GM21423 (cell line): ENCODE measurements around the gene FAM78B.

ENCODE experiments used
- ATAC-seq: cut with Tn5 transposase; IDR thresholded peaks from one replicate; pipeline ENCODE4 v1.9.1; 2021; ENCODE audit warnings: mild to moderate bottlenecking, moderate library complexity; ENCODE audit not compliant: unreplicated experiment

FAM78B gene

DNA sequence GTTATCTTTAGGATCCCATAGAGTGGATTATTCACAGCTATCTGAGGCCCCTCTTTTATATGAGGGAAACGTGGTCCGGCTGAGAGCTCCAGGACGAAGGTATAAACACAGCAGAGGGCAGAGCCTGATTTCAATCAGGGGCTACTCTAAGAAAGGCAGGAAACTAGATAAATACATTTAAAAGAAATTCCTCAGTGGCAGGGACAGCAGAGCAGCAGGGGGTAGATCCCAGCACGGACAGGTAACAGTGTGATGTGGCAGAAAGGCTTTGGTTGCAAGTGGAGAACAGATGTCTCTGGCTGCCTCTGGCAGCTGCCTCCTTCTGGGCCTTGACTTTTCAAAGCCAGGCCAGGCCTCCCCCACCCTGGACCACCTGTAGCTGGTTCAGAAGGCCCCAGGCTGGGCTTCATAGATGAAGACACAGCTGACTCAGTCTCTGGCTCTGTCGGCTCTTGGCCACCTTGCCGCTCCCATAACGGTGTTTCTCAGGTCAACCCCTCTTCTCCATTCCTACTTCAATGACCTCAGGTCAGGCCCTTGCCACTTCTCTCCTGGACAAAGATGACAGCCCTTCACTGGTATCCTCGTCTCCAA lies 43.8 kb downstream of the FAM78B start:
- ATAC-seq: no peak

GRCh38 chr1:166121010-166121409 lies 45.8 kb downstream of the FAM78B start:
- ATAC-seq: no peak

- no peak for ATAC-seq
Observed at GRCh38 chr1:166120281-166120680, 46.5 kb downstream of the FAM78B start.

DNA sequence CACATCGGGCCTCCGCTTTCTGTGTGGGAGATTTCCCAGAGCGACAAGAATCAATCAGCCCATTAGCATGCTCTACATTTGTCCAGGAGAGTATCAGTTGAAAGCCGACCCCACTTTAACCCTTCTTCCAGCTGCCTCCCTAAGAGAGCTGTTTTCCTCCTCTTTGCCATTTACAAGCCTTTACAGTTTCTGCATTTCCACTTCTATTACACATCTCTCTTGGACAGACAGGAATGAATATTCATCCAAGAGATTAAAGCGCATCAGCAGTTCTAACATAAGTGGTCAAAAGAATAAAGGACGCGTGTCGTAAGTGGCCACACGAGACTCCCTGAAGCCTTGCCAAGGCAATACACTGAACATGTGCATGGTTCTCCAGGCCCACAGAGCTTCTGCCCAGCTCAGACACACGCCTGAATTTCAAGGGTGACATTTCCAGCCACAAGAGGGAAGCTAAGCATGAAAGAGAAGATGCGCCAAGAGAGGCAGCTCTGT lies 47.3 kb downstream of the FAM78B start:
- ATAC-seq: no peak

- ATAC-seq: no peak
Observed at GRCh38 chr1:166117776-166118175, 49.0 kb downstream of the FAM78B start.

DNA sequence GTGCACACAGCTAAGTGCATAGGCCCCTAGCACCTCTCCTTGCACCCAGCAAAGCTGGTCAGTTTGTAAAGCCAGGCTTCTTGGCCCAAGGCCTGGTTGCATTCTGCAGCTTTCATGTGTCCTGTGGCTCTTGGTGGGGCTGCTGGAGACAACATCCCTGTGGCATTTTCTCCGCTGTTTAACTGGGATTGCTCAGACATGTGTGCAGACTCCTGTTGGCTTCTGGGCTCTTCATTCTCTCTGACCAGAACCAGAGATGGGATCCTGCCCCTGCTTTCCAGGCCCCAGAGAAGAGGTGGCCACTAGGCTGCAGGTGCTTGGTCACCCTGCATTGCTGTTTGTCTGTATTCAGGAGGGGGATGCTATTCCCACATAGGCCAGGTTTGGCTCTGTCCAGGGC lies 50.8 kb downstream of the FAM78B start:
- no peak for ATAC-seq

GRCh38 chr1:166114419-166114818 lies 52.4 kb downstream of the FAM78B start:
- no peak for ATAC-seq

DNA sequence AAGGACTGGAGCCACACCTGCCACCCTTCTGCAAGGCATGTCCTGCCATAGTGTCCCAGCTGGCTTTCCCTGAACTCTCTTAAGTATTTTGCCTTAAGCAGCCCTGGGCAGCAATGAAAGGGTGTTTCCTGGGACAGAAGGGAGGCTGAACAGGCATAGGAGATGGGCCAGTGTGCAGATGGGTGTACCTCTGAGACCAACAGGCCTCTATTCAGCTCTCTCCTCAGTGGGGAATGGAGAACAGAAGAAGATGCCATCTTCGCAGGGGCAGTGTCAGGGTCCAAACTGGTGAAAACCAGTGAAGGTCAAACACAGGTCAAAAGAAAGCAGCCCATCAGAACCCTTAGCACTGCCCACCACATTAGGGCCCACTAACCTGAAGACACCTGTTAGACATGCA lies 53.2 kb downstream of the FAM78B start:
- ATAC-seq: no peak

GRCh38 chr1:166113031-166113430 lies 53.8 kb downstream of the FAM78B start:
- ATAC-seq: no peak

DNA sequence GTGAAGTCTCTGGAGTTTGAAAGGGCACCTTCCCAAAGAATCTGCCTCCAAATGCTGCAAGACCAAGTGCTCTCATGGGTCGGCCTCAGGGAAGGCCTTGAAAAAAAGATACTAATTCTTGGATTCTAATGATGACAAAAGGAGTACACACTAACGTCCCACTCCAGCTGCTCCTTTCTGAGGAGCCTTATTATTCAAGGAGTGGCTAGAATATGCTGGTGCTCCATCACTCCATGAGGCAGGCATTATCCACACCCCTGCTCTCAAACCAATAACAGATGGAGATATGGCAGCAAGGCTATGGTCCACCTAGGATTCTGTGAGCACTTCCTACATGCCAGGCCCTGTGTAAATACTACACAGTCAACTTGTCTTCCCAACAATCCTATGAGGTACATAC lies 54.4 kb downstream of the FAM78B start:
- ATAC-seq: no peak

DNA sequence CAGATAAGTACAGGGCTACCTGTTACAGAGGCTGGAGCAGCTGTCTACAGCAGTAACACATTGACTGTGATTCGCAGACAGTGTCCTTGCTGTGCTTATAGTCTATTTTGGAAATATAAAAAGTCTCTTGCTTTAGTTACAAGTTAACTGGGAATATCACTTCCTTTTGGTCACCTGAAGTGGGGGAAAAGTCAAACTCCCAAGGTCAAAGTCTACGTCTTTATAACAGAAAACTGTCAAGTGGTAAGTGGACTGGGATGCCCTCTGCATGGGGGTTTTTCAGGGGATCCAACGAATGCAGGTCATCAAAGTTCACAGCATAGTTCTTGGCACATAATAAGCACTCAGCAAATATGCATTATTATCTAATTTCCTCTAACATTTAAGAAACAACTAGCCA lies 55.4 kb downstream of the FAM78B start:
- ATAC-seq: no peak

GRCh38 chr1:166090244-166090643 lies 76.6 kb downstream of the FAM78B start:
- no peak for ATAC-seq

DNA sequence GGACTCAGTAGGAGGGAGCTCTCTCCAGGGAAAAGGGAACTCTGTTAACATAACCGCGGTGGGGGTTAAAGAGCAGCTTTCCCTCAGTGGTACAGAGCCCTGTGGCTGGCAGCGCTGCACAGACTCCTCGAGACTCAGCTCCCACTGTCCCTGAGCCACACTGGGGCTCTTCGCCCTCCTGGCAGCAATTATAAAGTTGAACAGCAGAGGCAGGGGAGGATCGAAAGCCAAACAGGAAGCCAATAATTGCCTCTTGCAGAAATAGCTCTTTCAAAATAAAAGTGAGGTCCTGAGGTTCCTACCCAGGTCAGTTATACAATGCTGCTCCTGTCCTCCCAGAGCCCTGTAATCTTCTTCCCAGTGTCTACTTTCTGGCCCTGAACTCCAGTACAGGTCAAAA lies 77.0 kb downstream of the FAM78B start:
- ATAC-seq: peak; percentile 71

- no peak for ATAC-seq
Observed at GRCh38 chr1:166088572-166088955, 78.2 kb downstream of the FAM78B start.

DNA sequence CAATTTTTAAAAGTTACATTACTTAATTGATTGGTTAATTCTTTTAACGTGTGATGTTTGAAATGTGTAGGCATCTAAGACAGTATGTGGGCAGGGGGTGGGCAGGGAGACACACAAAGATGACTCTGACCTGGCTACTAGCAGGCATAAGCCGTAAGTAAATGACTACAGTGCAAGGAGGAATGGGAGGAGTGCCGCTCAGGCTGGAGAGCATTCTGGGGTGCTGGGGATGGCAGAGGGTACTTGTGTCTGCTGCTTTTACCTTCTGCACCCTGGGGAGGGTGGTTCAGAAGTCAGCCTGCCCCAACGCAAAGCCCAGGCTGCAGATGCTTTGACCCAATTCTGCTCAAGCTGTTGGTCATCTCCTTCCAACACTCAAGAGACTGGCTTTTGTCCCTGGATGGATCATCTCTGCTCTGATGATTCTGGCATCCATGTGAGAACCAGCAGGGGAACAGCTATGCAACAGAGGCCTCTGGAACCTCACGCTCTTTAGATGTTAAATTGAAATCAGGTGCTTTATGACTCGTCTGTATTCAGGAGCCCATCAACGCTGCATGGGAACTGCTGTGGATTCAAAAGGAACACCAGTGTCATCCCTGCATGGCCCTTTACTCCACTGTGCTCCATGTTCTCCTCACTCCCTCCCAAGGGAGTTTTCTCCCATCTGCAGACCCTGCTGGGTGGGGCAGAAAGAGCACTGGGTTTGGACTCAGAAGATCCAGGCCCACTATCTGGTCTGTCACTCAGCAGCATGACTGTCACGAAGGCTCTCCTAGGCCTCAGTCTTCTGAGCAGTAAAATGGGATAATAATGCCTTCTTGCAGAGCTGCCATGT lies 78.8 kb downstream of the FAM78B start:
- ATAC-seq: no peak

DNA sequence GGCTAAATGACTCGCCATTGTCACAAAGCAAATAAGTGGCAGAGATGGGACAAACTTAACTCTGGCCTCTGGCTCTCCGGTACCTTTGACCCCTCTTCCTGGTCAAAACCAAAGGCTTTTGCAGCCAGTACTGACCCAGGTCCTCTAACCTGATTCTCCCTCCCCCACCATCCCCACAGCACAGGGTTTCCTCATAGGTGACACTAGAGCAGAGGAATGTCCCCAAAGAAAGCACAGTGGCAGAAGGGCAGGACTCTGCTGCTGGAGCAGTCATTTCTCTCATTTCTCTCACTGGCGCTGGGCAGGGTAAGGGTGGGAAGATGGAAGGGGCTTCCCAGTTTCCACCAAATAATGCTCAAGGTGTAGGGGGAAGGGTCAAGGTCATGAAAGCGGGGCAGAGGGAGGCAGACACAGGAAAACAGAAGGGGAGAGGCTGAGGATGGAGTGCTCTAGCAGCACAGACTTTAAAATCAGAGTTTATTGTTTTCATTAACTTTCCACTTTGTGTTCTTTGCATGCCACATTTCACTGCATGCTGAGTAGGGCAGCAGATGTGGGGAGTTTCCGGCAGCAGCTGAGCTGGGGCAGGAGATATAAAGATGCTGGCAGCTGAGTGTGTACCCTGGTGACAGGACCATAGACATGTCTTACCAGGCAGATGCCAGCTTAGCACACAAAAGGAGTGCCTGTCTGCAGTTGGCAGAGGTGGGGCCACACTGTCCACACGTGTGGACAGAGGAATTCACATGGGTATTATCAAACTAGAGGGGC lies 80.5 kb downstream of the FAM78B start:
- no peak for ATAC-seq

- no peak for ATAC-seq
Observed at GRCh38 chr1:166084613-166085012, 82.2 kb downstream of the FAM78B start.

DNA sequence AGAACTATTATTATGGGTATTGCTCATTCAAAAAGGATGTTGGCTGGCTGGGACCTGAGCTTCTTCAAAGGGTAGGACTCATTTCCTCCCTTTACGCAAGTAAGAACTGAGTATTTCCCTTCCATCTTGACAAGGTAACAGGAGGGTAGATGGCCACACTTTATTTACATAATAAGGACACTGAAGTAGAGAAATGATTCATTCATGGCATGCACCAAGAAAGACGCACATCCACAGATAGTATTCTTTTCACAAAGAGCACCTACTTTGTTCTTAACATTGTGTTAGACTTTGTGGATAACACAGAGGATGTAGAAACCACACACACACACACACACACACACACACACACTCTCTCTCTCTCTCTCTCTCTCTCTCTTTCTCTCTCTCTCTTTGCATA lies 82.9 kb downstream of the FAM78B start:
- peak; percentile 64 for ATAC-seq

- ATAC-seq: no peak
Observed at GRCh38 chr1:166082601-166083000, 84.2 kb downstream of the FAM78B start.

GRCh38 chr1:166080967-166081870 lies 85.6 kb downstream of the FAM78B start:
- ATAC-seq: no peak
